ENCODE data around the gene HOXD8. TPM values are rescaled to one million over a fixed set of nuclear protein-coding genes. Genes with fewer than 3 reads are reported as not detected.

Gene HOXD8
- total RNA-seq, 1 donor from 2014 or later, result not detected

- H3K9ac ChIP-seq (ENCODE audit: low read length), result no peak overlapping the region
- FAIRE-seq, result no peak
- H4K20me1 ChIP-seq (ENCODE audit: insufficient read depth, low read length), result no peaks in the 10 kb centered on the region
- H3K27ac ChIP-seq (ENCODE audit: low read depth, low read length), result no peak overlapping the region
- H3K9me3 ChIP-seq (ENCODE audit: insufficient read depth, low read depth, low read length), result no peaks in the 10 kb centered on the region
- DNase-seq (ENCODE audit: low read depth), result no peak
- peaks cover 3% of the 10 kb centered on the region for H3K4me1 Mint-ChIP-seq (ENCODE audit: low read depth, unreplicated experiment)
- no peak overlapping the region for H3K4me3 ChIP-seq (ENCODE audit: insufficient read depth, low read depth, low read length)
- H3K27me3 ChIP-seq (ENCODE audit: insufficient read depth, low read length), result peaks cover 91% of the 10 kb centered on the region
- peak; percentile 67 for TF ChIP-seq EZH2 (IDR thresholded peaks at IDR 0.05; ENCODE audit: insufficient read depth, low read length)
- TF ChIP-seq, protein P1, sequence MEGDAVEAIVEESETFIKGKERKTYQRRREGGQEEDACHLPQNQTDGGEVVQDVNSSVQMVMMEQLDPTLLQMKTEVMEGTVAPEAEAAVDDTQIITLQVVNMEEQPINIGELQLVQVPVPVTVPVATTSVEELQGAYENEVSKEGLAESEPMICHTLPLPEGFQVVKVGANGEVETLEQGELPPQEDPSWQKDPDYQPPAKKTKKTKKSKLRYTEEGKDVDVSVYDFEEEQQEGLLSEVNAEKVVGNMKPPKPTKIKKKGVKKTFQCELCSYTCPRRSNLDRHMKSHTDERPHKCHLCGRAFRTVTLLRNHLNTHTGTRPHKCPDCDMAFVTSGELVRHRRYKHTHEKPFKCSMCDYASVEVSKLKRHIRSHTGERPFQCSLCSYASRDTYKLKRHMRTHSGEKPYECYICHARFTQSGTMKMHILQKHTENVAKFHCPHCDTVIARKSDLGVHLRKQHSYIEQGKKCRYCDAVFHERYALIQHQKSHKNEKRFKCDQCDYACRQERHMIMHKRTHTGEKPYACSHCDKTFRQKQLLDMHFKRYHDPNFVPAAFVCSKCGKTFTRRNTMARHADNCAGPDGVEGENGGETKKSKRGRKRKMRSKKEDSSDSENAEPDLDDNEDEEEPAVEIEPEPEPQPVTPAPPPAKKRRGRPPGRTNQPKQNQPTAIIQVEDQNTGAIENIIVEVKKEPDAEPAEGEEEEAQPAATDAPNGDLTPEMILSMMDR (IDR thresholded peaks at IDR 0.05; ENCODE audit: insufficient read depth, low read depth, low read length), result no peak
- H2AFZ ChIP-seq (ENCODE audit: low read depth, low read length), result no peak overlapping the region
- no peak overlapping the region for H3K4me3 Mint-ChIP-seq (ENCODE audit: unreplicated experiment)
- H3K36me3 ChIP-seq (ENCODE audit: insufficient read depth, low read length), result no peaks in the 10 kb centered on the region
- H3K4me2 ChIP-seq (ENCODE audit: low read length), result peak overlapping the region; percentile 60
- peak overlapping the region; percentile 74 for H3K27ac Mint-ChIP-seq (ENCODE audit: unreplicated experiment)
- H3K27me3 Mint-ChIP-seq (ENCODE audit: low read depth, unreplicated experiment), result peaks cover 82% of the 10 kb centered on the region
- H3K79me2 ChIP-seq (ENCODE audit: insufficient read depth, low read length), result no peaks in the 10 kb centered on the region
- H3K9me3 Mint-ChIP-seq (ENCODE audit: unreplicated experiment), result peaks cover 22% of the 10 kb centered on the region
- no peaks in the 10 kb centered on the region for H3K36me3 Mint-ChIP-seq (ENCODE audit: low read depth, unreplicated experiment)
- peaks cover 2% of the 10 kb centered on the region for H3K4me1 ChIP-seq (ENCODE audit: insufficient read depth, low read length)
These were observed 1.1 kb upstream of the HOXD8 start for GRCh38 chr2:176128172-176128981.

- Mint-ChIP-seq H3K9me3 (ENCODE audit: unreplicated experiment) (peaks cover 16% of the 10 kb centered on the region), H3K4me3 (ENCODE audit: unreplicated experiment) (peak overlapping the region; percentile 27), H3K27me3 (ENCODE audit: low read depth, unreplicated experiment) (peaks cover 83% of the 10 kb centered on the region), H3K27ac (ENCODE audit: unreplicated experiment) (no peak overlapping the region), H3K4me1 (ENCODE audit: low read depth, unreplicated experiment) (peaks cover 3% of the 10 kb centered on the region), H3K36me3 (ENCODE audit: low read depth, unreplicated experiment) (no peaks in the 10 kb centered on the region)
- Histone ChIP-seq H3K27ac (ENCODE audit: low read depth, low read length) (no peak overlapping the region), H3K36me3 (ENCODE audit: insufficient read depth, low read length) (no peaks in the 10 kb centered on the region), H3K79me2 (ENCODE audit: insufficient read depth, low read length) (no peaks in the 10 kb centered on the region), H3K27me3 (ENCODE audit: insufficient read depth, low read length) (peaks cover 91% of the 10 kb centered on the region), H3K4me2 (ENCODE audit: low read length) (peak overlapping the region; percentile 72), H3K9ac (ENCODE audit: low read length) (no peak overlapping the region), H2AFZ (ENCODE audit: low read depth, low read length) (no peak overlapping the region), H4K20me1 (ENCODE audit: insufficient read depth, low read length) (no peaks in the 10 kb centered on the region), H3K9me3 (ENCODE audit: insufficient read depth, low read depth, low read length) (no peaks in the 10 kb centered on the region), H3K4me3 (ENCODE audit: insufficient read depth, low read depth, low read length) (no peak overlapping the region), H3K4me1 (ENCODE audit: insufficient read depth, low read length) (no peaks in the 10 kb centered on the region)
- peak; percentile 12 for TF ChIP-seq EZH2 (IDR thresholded peaks at IDR 0.05; ENCODE audit: insufficient read depth, low read length)
- TF ChIP-seq, protein P1 (IDR thresholded peaks at IDR 0.05; ENCODE audit: insufficient read depth, low read depth, low read length), result no peak
- no peak for FAIRE-seq
- DNase-seq (ENCODE audit: low read depth), result no peak
These were observed 275 bp downstream of the HOXD8 start for GRCh38 chr2:176129813-176130146.
